Measurements from ENCODE around the gene OSGIN1.

The OSGIN1 gene

GRCh38 chr16:83942074-83942473 lies 11.0 kb upstream of the OSGIN1 start:
- TF ChIP-seq POLR2AphosphoS5 (IDR thresholded peaks at IDR 0.05; ENCODE audit: low read depth) (no peak), REST (IDR thresholded peaks at IDR 0.05; ENCODE audit: insufficient replicate concordance, low read depth) (no peak), CTCF (IDR thresholded peaks at IDR 0.05; ENCODE audit: insufficient read depth, low read length) (no peak)
- Histone ChIP-seq H3K27me3 (ENCODE audit: insufficient read depth, poor library complexity, severe bottlenecking) (no peaks in the 10 kb centered on the region), H3K4me3 (replicated peaks; ENCODE audit: insufficient read depth, low read length) (no peak overlapping the region), H3K27ac (replicated peaks) (no peak overlapping the region)
- DNase-seq (ENCODE audit: low read depth in 1 of 2, low spot score in 1 of 2): no peak

GRCh38 chr16:83942815-83943515 lies 10.1 kb upstream of the OSGIN1 start:
- DNase-seq (ENCODE audit: low read depth in 1 of 2, low spot score in 1 of 2): no peak
- Histone ChIP-seq H3K27me3 (ENCODE audit: insufficient read depth, poor library complexity, severe bottlenecking) (no peaks in the 10 kb centered on the region), H3K4me3 (replicated peaks; ENCODE audit: insufficient read depth, low read length) (no peak overlapping the region), H3K27ac (replicated peaks) (no peak overlapping the region)
- TF ChIP-seq GABPA (IDR thresholded peaks at IDR 0.05; ENCODE audit: low read depth) (no peak), SPI1 (IDR thresholded peaks at IDR 0.05; ENCODE audit: borderline replicate concordance, low read depth) (no peak), POLR2AphosphoS5 (IDR thresholded peaks at IDR 0.05; ENCODE audit: low read depth) (no peak), REST (IDR thresholded peaks at IDR 0.05; ENCODE audit: insufficient replicate concordance, low read depth) (no peak), CTCF (IDR thresholded peaks at IDR 0.05; ENCODE audit: insufficient read depth, low read length) (no peak)

- Histone ChIP-seq H3K27ac (replicated peaks) (no peak overlapping the region), H3K27me3 (ENCODE audit: insufficient read depth, poor library complexity, severe bottlenecking) (no peaks in the 10 kb centered on the region), H3K4me3 (replicated peaks; ENCODE audit: insufficient read depth, low read length) (no peak overlapping the region)
- DNase-seq (ENCODE audit: low read depth in 1 of 2, low spot score in 1 of 2): no peak
- no peak for TF ChIP-seq GABPA (IDR thresholded peaks at IDR 0.05; ENCODE audit: low read depth)
- TF ChIP-seq REST (IDR thresholded peaks at IDR 0.05; ENCODE audit: insufficient replicate concordance, low read depth): no peak
- no peak for TF ChIP-seq CTCF (IDR thresholded peaks at IDR 0.05; ENCODE audit: insufficient read depth, low read length)
- no peak for TF ChIP-seq SPI1 (IDR thresholded peaks at IDR 0.05; ENCODE audit: borderline replicate concordance, low read depth)
- no peak for TF ChIP-seq POLR2AphosphoS5 (IDR thresholded peaks at IDR 0.05; ENCODE audit: low read depth)
Observed at GRCh38 chr16:83943516-83944050, 9.5 kb upstream of the OSGIN1 start.
